HG03139 (cell line): ENCODE measurements around the gene DDX56.

Experiments used
- ATAC-seq: cut with Tn5 transposase; IDR thresholded peaks from one replicate; pipeline ENCODE4 v1.9.1; 2021; ENCODE audit not compliant: unreplicated experiment

Gene DDX56

GRCh38 chr7:44537442-44537841, 36.3 kb downstream of the DDX56 start:
- no peak for ATAC-seq

GRCh38 chr7:44536090-44536489, 37.6 kb downstream of the DDX56 start:
- ATAC-seq = no peak

- no peak for ATAC-seq
These were observed 38.2 kb downstream of the DDX56 start for GRCh38 chr7:44535348-44536064.

- no peak for ATAC-seq
These were observed 39.2 kb downstream of the DDX56 start for GRCh38 chr7:44534501-44534900.

- ATAC-seq = no peak
These were observed 39.6 kb downstream of the DDX56 start for GRCh38 chr7:44534087-44534486.

- ATAC-seq = no peak
These were observed 40.2 kb downstream of the DDX56 start for GRCh38 chr7:44533301-44534055.

- ATAC-seq = no peak
These were observed 42.0 kb downstream of the DDX56 start for GRCh38 chr7:44531421-44532380.

GRCh38 chr7:44530990-44531389, 42.7 kb downstream of the DDX56 start:
- no peak for ATAC-seq

GRCh38 chr7:44524811-44525388, 48.8 kb downstream of the DDX56 start:
- ATAC-seq = no peak

- no peak for ATAC-seq
These were observed 51.4 kb downstream of the DDX56 start for GRCh38 chr7:44522315-44522714.

GRCh38 chr7:44521347-44522095, 52.2 kb downstream of the DDX56 start:
- ATAC-seq = no peak

- ATAC-seq = no peak
These were observed 53.1 kb downstream of the DDX56 start for GRCh38 chr7:44520574-44520973.

GRCh38 chr7:44519546-44519945, 54.2 kb downstream of the DDX56 start:
- ATAC-seq = no peak

GRCh38 chr7:44518761-44519160, 54.9 kb downstream of the DDX56 start:
- ATAC-seq = no peak

GRCh38 chr7:44517175-44517574, 56.5 kb downstream of the DDX56 start:
- ATAC-seq = no peak
